ENCODE results near the gene TSPAN33.

The TSPAN33 gene

GRCh38 chr7:129136887-129137642, 7.4 kb upstream of the TSPAN33 start:
- no peak for DNase-seq

GRCh38 chr7:129143724-129144094, 798 bp upstream of the TSPAN33 start:
- DNase-seq, result peak in 1 of 2 experiments; percentile 32

GRCh38 chr7:129144834-129145668, 544 bp downstream of the TSPAN33 start:
- DNase-seq, result no peak

- DNase-seq, result no peak
Measured at GRCh38 chr7:129146237-129146979, 1.9 kb downstream of the TSPAN33 start.

GRCh38 chr7:129147731-129148130, 3.2 kb downstream of the TSPAN33 start:
- no peak for DNase-seq

- DNase-seq, result no peak
Measured at GRCh38 chr7:129149511-129149910, 5.0 kb downstream of the TSPAN33 start.

GRCh38 chr7:129150199-129150996, 5.9 kb downstream of the TSPAN33 start:
- peak in 1 of 2 experiments; percentile 53 for DNase-seq

GRCh38 chr7:129157651-129158050, 13.1 kb downstream of the TSPAN33 start:
- no peak for DNase-seq

GRCh38 chr7:129159539-129159938, 15.0 kb downstream of the TSPAN33 start:
- DNase-seq, result no peak

- DNase-seq, result peak; percentile 40 to 69
Measured at GRCh38 chr7:129160161-129160905, 15.8 kb downstream of the TSPAN33 start.

- no peak for DNase-seq
Measured at GRCh38 chr7:129161524-129162225, 17.2 kb downstream of the TSPAN33 start.

GRCh38 chr7:129162732-129163131, 18.2 kb downstream of the TSPAN33 start:
- DNase-seq, result no peak

GRCh38 chr7:129163875-129164544, 19.5 kb downstream of the TSPAN33 start:
- DNase-seq, result peak in 1 of 2 experiments; percentile 13

GRCh38 chr7:129166745-129167144, 22.2 kb downstream of the TSPAN33 start:
- no peak for DNase-seq

- peak; percentile 58 to 73 for DNase-seq
Measured at GRCh38 chr7:129167817-129168216, 23.3 kb downstream of the TSPAN33 start.

GRCh38 chr7:129168231-129169021, 23.9 kb downstream of the TSPAN33 start:
- peak; percentile 58 to 65 for DNase-seq

- DNase-seq, result no peak
Measured at GRCh38 chr7:129169171-129169671, 24.7 kb downstream of the TSPAN33 start.

- DNase-seq, result no peak
Measured at GRCh38 chr7:129169686-129170440, 25.4 kb downstream of the TSPAN33 start.
